Measurements from ENCODE around the gene SYNPO2L. TPM values are rescaled to one million over a fixed set of nuclear protein-coding genes. Genes with fewer than 3 reads are reported as not detected.
"Not testable (repeated sequence)": the region's sequence is repeated elsewhere in the genome, so short reads cannot be mapped to it uniquely, and the experiment has no call there.

Gene SYNPO2L
- total and polyA plus RNA-seq, 9 donors, result 0.07 to 0.61 (median 0.15) TPM; not detected in 4

- WGBS, 3 donors, result 95 to 97% (median 95%) methylated on average over 4 of the region's 4 CpGs
- H3K4me3 ChIP-seq, result no peak overlapping the region
Observed at GRCh38 chr10:73623056-73623455, 32.8 kb downstream of the SYNPO2L start.

GRCh38 chr10:73620974-73621373 lies 34.9 kb downstream of the SYNPO2L start:
- H3K4me3 ChIP-seq; H3K27me3 ChIP-seq; intact Hi-C loops (cut with DNase I); H3K9me3 ChIP-seq; H3K27ac ChIP-seq; H3K36me3 ChIP-seq; H3K4me1 ChIP-seq (ENCODE audit: insufficient read depth); DNase-seq: not testable (repeated sequence)
- WGBS, 3 donors, result 92 to 94% (median 94%) methylated on average over 12 of the region's 12 CpGs

More at GRCh38 chr10:73623056-73623455, 32.8 kb downstream of the SYNPO2L start:
- Histone ChIP-seq H3K36me3 (no peaks in the 10 kb centered on the region), H3K27me3 (no peaks in the 10 kb centered on the region), H3K4me1 (ENCODE audit: insufficient read depth) (peaks cover 2% of the 10 kb centered on the region), H3K9me3 (no peaks in the 10 kb centered on the region), H3K27ac (no peak overlapping the region)
- intact Hi-C loops (cut with DNase I), result no loop called here
- no peak for TF ChIP-seq POLR2A (IDR thresholded peaks at IDR 0.05)
- no peak for TF ChIP-seq EP300 (IDR thresholded peaks at IDR 0.05)
- no peak for TF ChIP-seq CTCF (IDR thresholded peaks at IDR 0.05)
- DNase-seq, result no peak

DNA sequence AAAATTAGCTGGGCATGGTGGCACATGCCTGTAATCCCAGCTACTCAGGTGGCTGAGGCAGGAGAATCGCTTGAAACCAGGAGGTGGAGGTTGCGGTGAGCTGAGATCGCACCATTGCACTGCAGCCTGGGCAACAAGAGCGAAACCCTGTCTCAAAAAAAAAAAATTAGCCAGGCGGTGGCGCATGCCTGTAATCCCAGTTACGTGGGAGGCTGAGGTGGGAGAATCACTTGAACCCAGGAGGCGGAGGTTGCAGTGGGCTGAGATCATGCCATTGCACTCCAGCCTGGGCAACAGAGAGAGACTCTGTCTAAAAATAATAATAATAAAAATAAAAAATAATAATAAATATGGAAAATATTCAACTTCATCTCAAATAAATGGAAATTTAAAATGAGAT lies 38.7 kb downstream of the SYNPO2L start:
- 96 to 98% (median 97%) methylated on average over 8 of the region's 8 CpGs for WGBS, 3 donors
- H3K27me3 ChIP-seq; H3K27ac ChIP-seq; H3K4me3 ChIP-seq; H3K9me3 ChIP-seq; H3K36me3 ChIP-seq; intact Hi-C loops (cut with DNase I); H3K4me1 ChIP-seq (ENCODE audit: insufficient read depth); DNase-seq: not testable (repeated sequence)

GRCh38 chr10:73614720-73615119 lies 41.1 kb downstream of the SYNPO2L start:
- H3K4me3 ChIP-seq, result no peak overlapping the region
- 89 to 94% (median 92%) methylated on average over 3 of the region's 3 CpGs for WGBS, 3 donors
- no peaks in the 10 kb centered on the region for H3K36me3 ChIP-seq
- no peaks in the 10 kb centered on the region for H3K4me1 ChIP-seq (ENCODE audit: insufficient read depth)
- DNase-seq, result no peak
- no peaks in the 10 kb centered on the region for H3K9me3 ChIP-seq
- TF ChIP-seq POLR2A (IDR thresholded peaks at IDR 0.05), result no peak
- TF ChIP-seq EP300 (IDR thresholded peaks at IDR 0.05), result no peak
- no peak for TF ChIP-seq CTCF (IDR thresholded peaks at IDR 0.05)
- H3K27ac ChIP-seq, result no peak overlapping the region
- intact Hi-C loops (cut with DNase I), result no loop called here
- no peaks in the 10 kb centered on the region for H3K27me3 ChIP-seq

GRCh38 chr10:73609116-73609515 lies 46.7 kb downstream of the SYNPO2L start:
- DNase-seq, result no peak
- no peak for TF ChIP-seq EP300 (IDR thresholded peaks at IDR 0.05)
- TF ChIP-seq CTCF (IDR thresholded peaks at IDR 0.05), result no peak
- TF ChIP-seq POLR2A (IDR thresholded peaks at IDR 0.05), result no peak
- Histone ChIP-seq H3K27ac (no peak overlapping the region), H3K9me3 (no peaks in the 10 kb centered on the region), H3K27me3 (no peaks in the 10 kb centered on the region), H3K4me1 (ENCODE audit: insufficient read depth) (no peaks in the 10 kb centered on the region), H3K4me3 (no peak overlapping the region), H3K36me3 (no peaks in the 10 kb centered on the region)
- 83 to 93% (median 90%) methylated on average over 4 of the region's 4 CpGs for WGBS, 3 donors
- intact Hi-C loops (cut with DNase I), result no loop called here

- intact Hi-C loops (cut with DNase I), result no loop called here
- 68 to 81% (median 72%) methylated on average over 3 of the region's 3 CpGs for WGBS, 3 donors
- Histone ChIP-seq H3K4me3 (no peak overlapping the region), H3K36me3 (no peaks in the 10 kb centered on the region), H3K4me1 (ENCODE audit: insufficient read depth) (no peaks in the 10 kb centered on the region), H3K27me3 (no peaks in the 10 kb centered on the region), H3K9me3 (no peaks in the 10 kb centered on the region), H3K27ac (no peak overlapping the region)
- TF ChIP-seq EP300 (IDR thresholded peaks at IDR 0.05) (no peak), POLR2A (IDR thresholded peaks at IDR 0.05) (no peak), CTCF (IDR thresholded peaks at IDR 0.05) (no peak)
- no peak for DNase-seq
Observed at GRCh38 chr10:73601486-73601921, 54.3 kb downstream of the SYNPO2L start.

All from ovary (tissue), 9 donors.